Smooth muscle cell (in vitro differentiated cells): Measurements from ENCODE around the gene DNAL4. TPM values are rescaled to one million over a fixed set of nuclear protein-coding genes. Genes with fewer than 3 reads are reported as not detected.

Experiments used
- DNase-seq: peaks from one replicate; lab custom pipeline; 2025; ENCODE audit not compliant: unreplicated experiment; lab: John Stamatoyannopoulos, UW
- H2AFZ ChIP-seq: fragments of 200-600 bp; sonication (generic); 2 replicates; pipeline ENCODE4 v1.6.0; 2016; ENCODE audit warnings: antibody characterized with exemption, low read depth, mild to moderate bottlenecking
- H3F3A ChIP-seq: fragments of 200-600 bp; sonication (generic); 2 replicates; pipeline ENCODE4 v1.6.0; 2017; ENCODE audit warnings: antibody characterized with exemption, low read depth
- H3K27ac ChIP-seq: fragments of 200-600 bp; sonication (generic); 2 replicates; pipeline ENCODE4 v1.5.1; 2016; ENCODE audit warnings: low read depth, mild to moderate bottlenecking
- H3K27me3 ChIP-seq: fragments of 200-600 bp; sonication (generic); 2 replicates; pipeline ENCODE4 v1.6.1; 2016; ENCODE audit warnings: low read depth, mild to moderate bottlenecking
- H3K36me3 ChIP-seq: fragments of 200-600 bp; sonication (generic); 2 replicates; pipeline ENCODE4 v1.5.1; 2016; ENCODE audit warnings: low read depth
- H3K4me1 ChIP-seq: fragments of 200-600 bp; sonication (generic); 2 replicates; pipeline ENCODE4 v1.5.1; 2016; ENCODE audit warnings: low read depth
- H3K4me2 ChIP-seq: fragments of 200-600 bp; sonication (generic); 2 replicates; pipeline ENCODE4 v1.6.0; 2016; ENCODE audit warnings: mild to moderate bottlenecking
- H3K4me3 ChIP-seq: fragments of 200-600 bp; sonication (generic); 2 replicates; pipeline ENCODE4 v1.5.1; 2016; ENCODE audit warnings: mild to moderate bottlenecking
- H3K79me2 ChIP-seq: fragments of 200-600 bp; sonication (generic); 2 replicates; pipeline ENCODE4 v1.6.0; 2016; ENCODE audit warnings: low read depth, mild to moderate bottlenecking
- H3K9ac ChIP-seq: fragments of 200-600 bp; sonication (generic); 2 replicates; pipeline ENCODE4 v1.6.0; 2016; ENCODE audit warnings: low read depth
- H3K9me3 ChIP-seq: fragments of 200-600 bp; sonication (generic); replicated peaks from 2 replicates; pipeline ENCODE4 v1.5.1; 2016; ENCODE audit warnings: low read depth
- H4K20me1 ChIP-seq: fragments of 200-600 bp; sonication (generic); 2 replicates; pipeline ENCODE4 v1.6.0; 2016; ENCODE audit warnings: low read depth
- CTCF ChIP-seq: fragments of 200-600 bp; sonication (generic); IDR thresholded peaks from 2 replicates; pipeline ENCODE4 v1.5.1; 2017; ENCODE audit warnings: borderline replicate concordance, mild to moderate bottlenecking, antibody characterized with exemption; ENCODE audit not compliant: insufficient read depth, poor library complexity, severe bottlenecking
- WGBS: methylation state at CpG from one replicate; pipeline ENCODE4 v1.1.7; 2016; ENCODE audit warnings: low lambda C conversion rate; 5-methylcytosine and 5-hydroxymethylcytosine counted together
- polyA plus RNA-seq: library from polyadenylated mRNA; unstranded; fragments of >200 nt; fragmentation: Nextera tagmentation; extraction: Ambion mirVana; gene quantifications from 2 replicates; pipeline ENCODE4 v1.2.1, GENCODE V29; 2016
- total RNA-seq: library from RNA; depleted of rRNA; stranded (reverse); fragments of >200 nt; gene quantifications from 2 replicates; pipeline ENCODE4 v1.2.3, GENCODE V29; 2014

The DNAL4 gene
- total and polyA plus RNA-seq, 2 experiments from 2014 or later: 13.5 to 29.7 TPM

- Histone ChIP-seq H3K27ac (no peak overlapping the region), H3K9me3 (no peaks in the 10 kb centered on the region), H4K20me1 (no peaks in the 10 kb centered on the region), H2AFZ (no peak overlapping the region), H3K4me2 (no peak overlapping the region), H3K9ac (no peak overlapping the region), H3K4me1 (no peaks in the 10 kb centered on the region), H3K27me3 (no peaks in the 10 kb centered on the region), H3F3A (no peaks in the 10 kb centered on the region), H3K4me3 (no peak overlapping the region), H3K36me3 (no peaks in the 10 kb centered on the region), H3K79me2 (no peaks in the 10 kb centered on the region)
- no peak for DNase-seq
- TF ChIP-seq CTCF: no peak
- 91% methylated on average over 10 of the region's 10 CpGs for WGBS
Observed at GRCh38 chr22:38828616-38829205, 34.8 kb upstream of the DNAL4 start.

- no peak overlapping the region for H3K4me3 ChIP-seq
- no peak overlapping the region for H2AFZ ChIP-seq
- no peaks in the 10 kb centered on the region for H3K9me3 ChIP-seq
- no peak for TF ChIP-seq CTCF
- no peak for DNase-seq
- H3K4me2 ChIP-seq: no peak overlapping the region
- 85% methylated on average over 11 of the region's 11 CpGs for WGBS
- H3F3A ChIP-seq: no peaks in the 10 kb centered on the region
- H3K27ac ChIP-seq: no peak overlapping the region
- H3K79me2 ChIP-seq: no peaks in the 10 kb centered on the region
- H3K9ac ChIP-seq: no peak overlapping the region
- H3K27me3 ChIP-seq: no peaks in the 10 kb centered on the region
- H3K36me3 ChIP-seq: no peaks in the 10 kb centered on the region
- no peaks in the 10 kb centered on the region for H4K20me1 ChIP-seq
- H3K4me1 ChIP-seq: no peaks in the 10 kb centered on the region
Observed at GRCh38 chr22:38828191-38828590, 34.2 kb upstream of the DNAL4 start.

- no peak for TF ChIP-seq CTCF
- no peak for DNase-seq
- Histone ChIP-seq H3K79me2 (no peaks in the 10 kb centered on the region), H3K9ac (no peak overlapping the region), H3K4me2 (no peak overlapping the region), H3K27me3 (no peaks in the 10 kb centered on the region), H3F3A (no peaks in the 10 kb centered on the region), H3K4me3 (no peak overlapping the region), H4K20me1 (no peaks in the 10 kb centered on the region), H3K36me3 (no peaks in the 10 kb centered on the region), H3K27ac (no peak overlapping the region), H3K9me3 (no peaks in the 10 kb centered on the region), H2AFZ (no peak overlapping the region), H3K4me1 (no peaks in the 10 kb centered on the region)
Observed at GRCh38 chr22:38827510-38827909, 33.6 kb upstream of the DNAL4 start.

GRCh38 chr22:38826801-38827200 is 32.9 kb upstream of the DNAL4 start:
- Histone ChIP-seq H3K9ac (no peak overlapping the region), H3K4me3 (no peak overlapping the region), H3K79me2 (no peaks in the 10 kb centered on the region), H2AFZ (no peak overlapping the region), H3K27ac (no peak overlapping the region), H3K9me3 (no peaks in the 10 kb centered on the region), H3F3A (no peaks in the 10 kb centered on the region), H3K36me3 (no peaks in the 10 kb centered on the region), H3K4me1 (no peaks in the 10 kb centered on the region), H4K20me1 (no peaks in the 10 kb centered on the region), H3K4me2 (no peak overlapping the region), H3K27me3 (no peaks in the 10 kb centered on the region)
- no peak for TF ChIP-seq CTCF
- WGBS: 93% methylated on average over 5 of the region's 5 CpGs
- no peak for DNase-seq
